Immature natural killer cell (primary cell): ENCODE results near the gene RNU5D-1. TPM values are rescaled to one million over a fixed set of nuclear protein-coding genes. Genes with fewer than 3 reads are reported as not detected.
A peak's percentile ranks its signal among the peaks of the same experiment; 100 is the strongest.

ENCODE experiments used
- DNase-seq, 3 donors: peaks; one replicate each; pipeline ENCODE4 v3.0.0; 2022; ENCODE audit warnings: mixed read lengths in 1 of 3
- H3K27ac Mint-ChIP-seq, 6 donors: one replicate each; pipeline ENCODE4 v1.8.0; 2020; ENCODE audit warnings: mixed read lengths in 6 of 6, mild to moderate bottlenecking in 5 of 6, inconsistent platforms in 4 of 6, moderate library complexity in 3 of 6
- H3K27me3 Mint-ChIP-seq, 3 donors: one replicate each; pipeline ENCODE4 v1.8.0; 2020 to 2021; ENCODE audit warnings: low read depth in 3 of 3, mild to moderate bottlenecking in 3 of 3, mixed read lengths in 3 of 3, moderate library complexity in 3 of 3, inconsistent platforms in 1 of 3
- H3K36me3 Mint-ChIP-seq, 3 donors: one replicate each; pipeline ENCODE4 v1.8.0; 2020; ENCODE audit warnings: mixed read lengths in 3 of 3, inconsistent platforms in 2 of 3, mild to moderate bottlenecking in 2 of 3
- H3K4me1 Mint-ChIP-seq, 2 donors: one replicate each; pipeline ENCODE4 v1.8.0; 2020; ENCODE audit warnings: inconsistent platforms in 2 of 2, mild to moderate bottlenecking in 2 of 2, mixed read lengths in 2 of 2, moderate library complexity in 1 of 2
- H3K4me3 Mint-ChIP-seq, 5 donors: one replicate each; pipeline ENCODE4 v1.8.0; 2020; ENCODE audit warnings: mild to moderate bottlenecking in 5 of 5, mixed read lengths in 5 of 5, inconsistent platforms in 3 of 5, moderate library complexity in 3 of 5
- H3K9me3 Mint-ChIP-seq, 6 donors: one replicate each; pipeline ENCODE4 v1.8.0; 2020; ENCODE audit warnings: mild to moderate bottlenecking in 6 of 6, mixed read lengths in 6 of 6, inconsistent platforms in 4 of 6, moderate library complexity in 3 of 6
- polyA plus RNA-seq, 3 donors: library from polyadenylated mRNA; unstranded; fragments of 300-500 nt; fragmentation: Illumina TruSeq; gene quantifications; one replicate each; pipeline ENCODE4 v1.2.3, GENCODE V29; 2021

RNU5D-1 gene
- polyA plus RNA-seq, 3 donors from 2014 or later = not detected

DNA sequence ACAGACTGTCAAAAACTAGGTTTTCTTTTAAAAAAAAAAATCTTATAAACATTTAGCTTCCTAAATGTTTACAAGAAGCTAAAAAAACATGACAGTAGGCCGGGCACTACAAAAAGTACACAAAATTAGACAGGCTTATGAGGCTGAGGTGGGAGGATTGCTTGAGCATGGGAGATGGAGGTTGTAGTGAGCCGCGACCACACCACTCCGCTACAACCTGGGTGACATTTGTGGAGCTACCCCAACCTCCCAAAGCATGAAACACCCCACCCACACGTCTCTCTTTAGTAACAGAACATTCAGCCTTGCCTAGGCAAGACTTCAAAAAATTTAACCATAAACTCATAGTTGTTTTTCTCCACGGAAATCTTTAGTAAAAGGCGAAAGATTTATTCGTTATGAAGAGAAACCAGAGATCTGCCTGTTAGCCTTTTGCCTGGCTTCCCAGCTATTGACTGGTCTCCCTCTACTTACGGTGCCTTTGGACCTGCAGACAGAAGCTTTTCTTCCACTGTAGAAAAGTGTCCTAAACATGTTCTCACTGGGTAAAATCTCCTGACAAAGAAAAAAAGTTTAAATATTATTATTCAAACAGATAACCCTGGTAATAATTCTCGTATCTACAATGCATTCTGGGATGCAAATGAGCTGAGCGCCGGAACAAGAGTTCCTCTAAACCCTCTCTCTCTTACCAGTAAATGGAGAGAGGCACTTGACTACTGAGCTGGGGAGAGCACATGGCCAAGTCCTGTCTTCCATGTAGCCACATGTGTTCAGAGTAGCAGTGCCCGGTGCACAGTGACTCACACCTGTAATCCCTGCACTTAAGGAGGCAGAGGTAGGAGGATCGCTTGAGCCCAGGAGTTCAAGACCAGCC lies 9.2 kb downstream of the RNU5D-1 start:
- DNase-seq = peak; percentile 67 to 85 (median 79)
- peak overlapping the region; percentile 28 to 84 (median 67) for H3K4me3 Mint-ChIP-seq
- H3K9me3 Mint-ChIP-seq = no peaks in the 10 kb centered on the region
- peak overlapping the region; percentile 88 to 99 (median 94) for H3K27ac Mint-ChIP-seq
- no peaks in the 10 kb centered on the region for H3K36me3 Mint-ChIP-seq
- peaks cover 41 to 54% of the 10 kb centered on the region in 2 donors for H3K4me1 Mint-ChIP-seq
- H3K27me3 Mint-ChIP-seq = peaks cover 2 to 10% (median 5%) of the 10 kb centered on the region in 3 donors

DNA sequence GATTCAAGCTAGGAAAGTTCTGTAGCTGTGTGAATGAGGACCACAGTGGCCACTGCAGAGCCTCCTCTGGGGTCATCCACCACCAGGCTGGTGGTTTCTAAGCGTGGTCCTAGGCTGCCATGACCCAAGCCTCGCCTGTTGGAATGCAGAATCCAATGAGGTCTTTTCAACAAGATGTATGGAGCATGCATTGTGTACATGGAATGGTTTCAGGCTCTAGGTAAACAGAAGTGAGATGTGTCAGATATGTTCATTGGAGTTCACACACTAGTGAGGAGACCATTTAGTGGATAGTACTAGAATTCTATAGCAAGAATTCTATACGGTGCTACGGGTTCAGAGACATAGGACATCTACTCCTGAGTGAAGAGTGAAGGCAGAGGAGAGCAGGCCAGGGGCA lies 10.7 kb downstream of the RNU5D-1 start:
- no peak for DNase-seq
- Mint-ChIP-seq H3K4me3 (peak overlapping the region in 1 of 5 donors; percentile 5), H3K9me3 (no peaks in the 10 kb centered on the region), H3K27me3 (peaks cover 2 to 10% (median 5%) of the 10 kb centered on the region in 3 donors), H3K4me1 (peaks cover 53 to 65% of the 10 kb centered on the region in 2 donors), H3K27ac (peak overlapping the region; percentile 60 to 93 (median 84)), H3K36me3 (no peaks in the 10 kb centered on the region)

DNA sequence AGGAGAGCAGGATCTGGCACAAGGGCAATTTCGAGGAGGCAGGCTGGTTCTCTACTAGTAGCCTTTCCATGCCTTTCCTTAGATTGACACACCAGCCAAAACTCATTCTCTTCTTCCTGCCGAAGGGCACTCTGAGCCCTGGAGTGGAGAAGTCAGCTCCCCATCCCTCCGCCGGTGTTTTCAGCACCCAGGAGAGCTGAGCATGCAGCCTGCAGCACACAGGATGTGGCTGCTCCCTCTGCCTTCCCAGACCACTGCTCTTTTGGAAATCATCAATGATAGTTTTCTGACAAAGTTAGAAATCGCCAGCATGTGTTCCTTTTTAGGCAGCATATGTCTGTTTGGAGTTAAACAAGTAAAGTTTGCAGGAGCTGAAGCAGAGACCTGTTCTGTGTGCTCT lies 11.7 kb downstream of the RNU5D-1 start:
- DNase-seq = no peak
- Mint-ChIP-seq H3K27ac (peak overlapping the region in 3 of 6 donors; percentile 13 to 40 (median 26)), H3K4me3 (no peak overlapping the region)

DNA sequence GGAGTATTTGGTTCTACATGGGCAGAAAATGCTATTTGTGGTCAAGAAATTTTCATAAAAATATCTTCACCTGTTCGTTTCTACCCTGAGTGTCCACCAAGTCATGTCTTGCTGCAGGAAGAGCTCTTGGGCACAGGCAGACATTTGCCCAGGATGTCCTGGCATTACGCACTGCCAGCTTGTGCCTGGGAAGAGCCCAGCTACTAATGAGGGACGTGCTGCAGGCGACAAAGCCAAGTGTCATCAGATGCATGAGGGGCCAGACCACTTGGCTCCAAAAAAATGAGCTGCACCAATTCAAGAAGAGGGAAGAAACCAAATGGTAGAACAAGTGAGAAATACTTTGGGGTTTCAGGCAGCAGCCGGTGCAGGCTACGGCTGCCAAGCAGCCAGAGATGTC lies 12.9 kb downstream of the RNU5D-1 start:
- H3K27ac Mint-ChIP-seq = peak overlapping the region in 4 of 6 donors; percentile 47 to 80 (median 64)
- DNase-seq = no peak
- peaks cover 2 to 10% (median 5%) of the 10 kb centered on the region in 3 donors for H3K27me3 Mint-ChIP-seq
- no peaks in the 10 kb centered on the region for H3K36me3 Mint-ChIP-seq
- H3K4me3 Mint-ChIP-seq = peak overlapping the region in 1 of 5 donors; percentile 26
- H3K4me1 Mint-ChIP-seq = peaks cover 53 to 65% of the 10 kb centered on the region in 2 donors
- H3K9me3 Mint-ChIP-seq = no peaks in the 10 kb centered on the region

More for the DNA sequence above, 11.7 kb downstream of the RNU5D-1 start:
- peaks cover 2 to 10% (median 5%) of the 10 kb centered on the region in 3 donors for H3K27me3 Mint-ChIP-seq
- no peaks in the 10 kb centered on the region for H3K36me3 Mint-ChIP-seq
- no peaks in the 10 kb centered on the region for H3K9me3 Mint-ChIP-seq
- H3K4me1 Mint-ChIP-seq = peaks cover 59 to 72% of the 10 kb centered on the region in 2 donors

DNA sequence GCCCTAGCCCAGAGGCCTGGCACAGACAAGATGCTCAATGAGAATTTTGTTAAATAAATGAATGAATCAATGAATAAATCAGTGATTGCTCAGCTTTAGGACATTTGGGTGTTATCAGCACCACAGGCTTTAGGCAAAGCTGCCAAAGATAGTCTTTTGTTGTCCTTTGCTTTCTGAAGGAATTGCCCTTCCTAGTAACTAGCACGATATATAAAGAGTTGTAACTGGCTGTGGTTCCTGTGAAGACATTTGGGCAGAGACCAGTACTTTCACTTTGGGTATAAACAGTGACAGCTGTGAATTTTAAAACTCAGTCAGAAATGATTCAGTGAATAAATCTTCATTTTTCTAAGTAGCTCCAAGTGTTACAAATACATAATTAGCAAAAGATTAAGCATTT lies 13.3 kb downstream of the RNU5D-1 start:
- Mint-ChIP-seq H3K27me3 (peaks cover 2 to 10% (median 5%) of the 10 kb centered on the region in 3 donors), H3K27ac (peak overlapping the region in 5 of 6 donors; percentile 47 to 80 (median 69)), H3K36me3 (no peaks in the 10 kb centered on the region), H3K9me3 (no peaks in the 10 kb centered on the region), H3K4me1 (peaks cover 52 to 61% of the 10 kb centered on the region in 2 donors), H3K4me3 (peak overlapping the region in 2 of 5 donors; percentile 17 to 26)
- no peak for DNase-seq

DNA sequence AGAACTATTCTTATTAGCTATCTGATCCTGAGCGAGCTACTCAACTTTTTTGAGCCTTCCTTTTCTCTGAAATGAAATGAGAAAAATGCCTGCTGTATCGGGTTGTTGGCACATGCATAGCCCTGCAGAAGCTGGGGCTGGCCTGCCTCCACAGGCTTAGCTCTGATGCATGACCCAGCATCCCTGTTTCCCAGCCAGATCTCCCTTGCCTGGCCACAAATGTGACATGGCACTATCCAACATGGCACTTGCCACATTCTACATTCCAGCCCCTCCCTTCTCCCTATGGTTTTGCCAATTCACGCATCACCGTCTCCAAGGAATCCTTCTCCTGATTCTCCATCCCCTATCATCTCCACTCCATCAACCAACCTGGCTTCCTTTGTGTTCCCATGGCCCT lies 13.8 kb downstream of the RNU5D-1 start:
- Mint-ChIP-seq H3K27ac (peak overlapping the region; percentile 19 to 80 (median 64)), H3K4me1 (peaks cover 52 to 60% of the 10 kb centered on the region in 2 donors), H3K9me3 (no peaks in the 10 kb centered on the region), H3K27me3 (peaks cover 2 to 10% (median 5%) of the 10 kb centered on the region in 3 donors), H3K4me3 (peak overlapping the region in 2 of 5 donors; percentile 17 to 23), H3K36me3 (no peaks in the 10 kb centered on the region)
- no peak for DNase-seq

DNA sequence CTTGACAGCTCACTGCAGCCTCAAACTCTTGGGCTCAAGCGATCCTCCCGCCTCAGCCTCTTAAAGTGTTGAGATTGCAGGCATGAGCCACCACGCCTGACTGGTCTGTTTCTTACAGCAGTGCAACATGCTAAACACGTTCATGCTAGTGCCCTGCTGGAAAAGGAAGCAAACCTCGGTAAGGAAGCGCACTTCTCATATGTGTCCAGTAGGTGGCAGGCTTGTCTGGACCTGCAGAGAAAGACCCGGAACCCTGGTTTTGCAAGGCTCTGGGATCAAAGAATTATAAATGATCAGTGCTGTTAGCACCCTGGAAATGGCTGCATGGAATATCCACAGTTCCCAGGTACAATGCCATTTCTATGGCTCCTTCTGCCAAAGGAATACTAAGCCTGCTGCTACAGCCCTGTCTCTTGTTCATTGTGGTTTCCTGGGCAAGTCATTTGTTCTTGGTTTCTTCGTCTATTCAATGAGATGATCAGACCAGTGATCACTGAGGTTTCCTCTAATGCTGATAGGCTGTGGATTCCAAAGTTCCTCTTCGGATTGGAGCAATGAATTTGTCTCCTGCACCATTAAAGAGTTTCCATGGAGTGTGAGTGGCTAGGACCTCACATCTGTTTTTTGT lies 15.9 kb downstream of the RNU5D-1 start:
- Mint-ChIP-seq H3K27ac (peak overlapping the region in 5 of 6 donors; percentile 13 to 76 (median 65)), H3K9me3 (no peaks in the 10 kb centered on the region), H3K27me3 (peaks cover 0 to 3% (median 2%) of the 10 kb centered on the region in 3 donors), H3K4me3 (peak overlapping the region in 4 of 5 donors; percentile 12 to 70 (median 24)), H3K36me3 (no peaks in the 10 kb centered on the region), H3K4me1 (peaks cover 33 to 39% of the 10 kb centered on the region in 2 donors)
- peak; percentile 63 to 75 (median 69) for DNase-seq

DNA sequence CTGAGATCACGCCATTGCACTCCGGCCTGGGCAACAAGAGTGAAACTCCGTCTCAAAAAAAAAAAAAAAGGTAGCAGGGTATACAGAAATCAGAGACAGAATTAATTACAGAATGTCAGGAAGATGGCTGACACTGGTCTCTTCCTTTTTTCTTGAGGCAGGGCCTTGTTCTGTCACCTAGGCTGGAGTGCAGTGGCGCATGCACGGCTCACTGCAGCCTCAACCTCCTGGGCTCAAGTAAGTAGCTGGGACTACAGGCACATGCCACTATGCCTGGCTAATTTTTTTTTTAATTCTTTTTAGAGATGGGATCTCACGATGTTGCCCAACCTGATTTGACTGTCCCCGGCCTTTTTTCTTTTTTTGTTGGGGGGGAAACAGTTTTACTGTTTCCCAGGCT lies 16.4 kb downstream of the RNU5D-1 start:
- H3K27ac Mint-ChIP-seq = peak overlapping the region in 1 of 6 donors; percentile 75
- DNase-seq = no peak
- H3K9me3 Mint-ChIP-seq = no peaks in the 10 kb centered on the region
- H3K4me1 Mint-ChIP-seq = peaks cover 33 to 39% of the 10 kb centered on the region in 2 donors
- no peaks in the 10 kb centered on the region for H3K36me3 Mint-ChIP-seq
- peak overlapping the region in 2 of 5 donors; percentile 29 to 70 for H3K4me3 Mint-ChIP-seq
- peaks cover 0 to 3% (median 2%) of the 10 kb centered on the region in 3 donors for H3K27me3 Mint-ChIP-seq

DNA sequence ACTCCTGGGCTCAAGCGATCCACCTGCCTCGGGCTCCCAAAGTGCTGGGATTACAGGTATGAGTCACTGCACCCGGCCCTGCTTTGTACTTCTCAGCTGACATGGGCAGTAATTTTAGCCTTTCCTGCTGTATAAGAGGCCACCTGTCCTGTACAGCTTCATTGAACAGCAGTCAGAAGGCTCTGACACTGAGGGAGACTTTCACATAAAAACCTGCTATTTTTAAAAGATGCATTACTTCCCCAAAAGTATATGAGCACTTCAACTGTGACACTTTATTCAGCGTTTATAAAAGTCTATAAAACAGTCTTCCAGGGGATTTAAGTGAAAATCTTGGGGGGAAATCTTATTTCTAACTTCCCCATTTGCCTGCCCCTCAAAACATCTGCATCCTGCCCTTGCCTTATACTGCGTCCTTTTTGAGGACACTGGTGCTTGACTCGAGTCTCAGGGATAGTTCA lies 17.6 kb downstream of the RNU5D-1 start:
- Mint-ChIP-seq H3K4me3 (no peak overlapping the region), H3K9me3 (no peaks in the 10 kb centered on the region), H3K36me3 (no peaks in the 10 kb centered on the region), H3K27ac (no peak overlapping the region), H3K27me3 (peaks cover 0 to 5% (median 2%) of the 10 kb centered on the region in 3 donors), H3K4me1 (peaks cover 30 to 32% of the 10 kb centered on the region in 2 donors)
- no peak for DNase-seq

DNA sequence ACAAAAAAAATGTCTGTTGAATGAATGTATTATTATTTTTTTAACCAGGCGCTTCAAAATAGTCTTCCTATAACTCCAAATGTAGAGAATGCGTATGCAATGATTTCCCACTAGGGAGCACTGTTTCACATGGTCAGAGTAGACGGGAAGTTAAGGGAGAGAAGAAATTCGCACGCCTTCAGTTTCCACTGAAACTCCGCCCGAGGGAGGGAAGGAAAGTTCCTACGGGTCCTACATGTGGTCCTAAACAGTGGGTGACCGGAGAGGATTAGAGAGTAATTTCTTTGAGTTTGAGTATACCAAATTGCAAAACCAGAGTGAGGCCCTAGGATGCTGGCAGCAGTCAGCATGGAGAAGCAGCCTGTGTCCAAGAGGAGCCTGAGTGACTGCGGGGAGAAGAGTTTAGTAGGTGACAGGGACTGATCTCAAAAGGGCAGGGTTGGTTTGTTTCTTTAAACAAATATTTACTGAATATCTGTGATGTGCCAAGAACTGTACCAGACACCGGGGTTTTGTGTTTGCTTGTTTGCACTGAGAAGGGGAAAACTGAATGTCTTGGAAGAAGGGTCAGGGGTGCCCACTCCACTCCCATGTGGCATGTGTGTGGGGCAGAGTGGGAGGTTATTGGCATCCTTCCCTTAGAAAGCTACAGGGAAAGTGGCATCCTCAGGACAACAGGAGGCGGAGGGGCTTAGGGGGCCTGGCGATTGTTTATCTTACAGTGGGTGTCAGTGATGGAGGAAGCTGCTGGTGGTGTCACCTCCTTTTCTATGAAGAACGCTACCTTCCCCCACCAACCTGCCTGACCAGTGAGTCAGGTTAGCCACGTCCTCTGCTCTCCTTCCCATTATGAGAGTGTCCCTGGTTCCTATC lies 22.8 kb downstream of the RNU5D-1 start:
- Mint-ChIP-seq H3K27me3 (peaks cover 0 to 5% (median 0%) of the 10 kb centered on the region in 3 donors), H3K9me3 (no peaks in the 10 kb centered on the region), H3K4me3 (peak overlapping the region; percentile 21 to 75 (median 31)), H3K27ac (peak overlapping the region in 5 of 6 donors; percentile 14 to 64 (median 27)), H3K36me3 (no peaks in the 10 kb centered on the region), H3K4me1 (peaks cover 4 to 7% of the 10 kb centered on the region in 2 donors)
- peak; percentile 28 to 42 (median 40) for DNase-seq

DNA sequence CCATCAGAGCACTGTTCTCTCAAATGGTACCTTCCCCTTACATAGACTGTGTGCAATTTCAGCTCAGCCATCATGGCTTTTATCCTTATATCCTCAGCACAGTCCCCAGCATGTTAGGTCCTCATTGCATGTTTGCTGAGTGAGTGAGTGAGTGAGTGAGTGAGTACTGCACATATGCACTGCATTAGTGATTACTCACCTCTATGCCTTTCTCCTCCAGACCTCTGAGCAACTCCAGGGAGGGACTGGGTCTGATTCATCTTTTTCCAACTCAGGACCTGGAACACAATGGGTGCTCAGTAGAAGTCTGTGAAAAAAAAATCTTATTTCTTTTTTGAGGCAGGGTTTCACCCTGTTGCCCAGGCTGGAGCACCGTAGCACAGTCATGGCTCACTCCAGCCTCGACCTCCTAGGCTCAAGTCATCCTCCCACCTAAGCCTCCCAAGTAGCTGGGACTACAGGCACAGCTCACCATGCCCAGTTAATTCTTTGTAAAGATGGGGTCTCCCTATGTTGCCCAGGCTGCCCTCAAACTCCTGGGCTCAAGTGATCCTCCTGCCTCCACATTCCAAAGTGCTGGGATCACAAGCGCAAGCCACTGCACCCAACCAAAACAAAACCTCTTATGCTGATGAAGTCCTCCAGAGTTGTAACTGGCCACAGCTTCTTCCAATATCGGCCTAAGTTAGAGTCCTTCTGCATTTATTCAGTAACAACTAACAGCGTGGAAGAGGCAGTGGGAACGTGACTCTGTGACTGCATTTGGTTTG lies 23.7 kb downstream of the RNU5D-1 start:
- Mint-ChIP-seq H3K4me1 (peaks cover 4 to 7% of the 10 kb centered on the region in 2 donors), H3K4me3 (no peak overlapping the region), H3K9me3 (no peaks in the 10 kb centered on the region), H3K27ac (no peak overlapping the region), H3K27me3 (peaks cover 0 to 5% (median 2%) of the 10 kb centered on the region in 3 donors), H3K36me3 (no peaks in the 10 kb centered on the region)
- DNase-seq = no peak

DNA sequence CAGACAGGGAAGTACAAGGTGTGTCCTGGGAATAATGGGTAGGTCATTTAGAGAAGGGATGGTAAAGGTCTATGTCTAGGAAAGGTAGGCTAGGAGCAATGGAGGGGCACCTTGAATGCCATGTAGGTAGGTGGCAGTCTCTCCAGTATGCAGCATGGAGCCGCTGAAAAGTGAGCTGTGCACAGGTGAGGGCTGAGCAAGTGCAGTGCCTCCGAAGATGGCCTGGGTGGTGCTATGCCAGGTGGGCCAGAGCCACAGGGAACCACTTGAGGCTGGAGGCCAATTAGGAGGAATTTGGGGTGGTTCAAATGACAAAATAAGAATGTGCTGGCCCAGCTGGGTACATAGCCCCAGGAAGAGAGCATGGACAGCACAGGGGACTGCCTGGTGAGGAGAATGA lies 25.0 kb downstream of the RNU5D-1 start:
- Mint-ChIP-seq H3K4me1 (peaks cover 4 to 7% of the 10 kb centered on the region in 2 donors), H3K27ac (peak overlapping the region in 1 of 6 donors; percentile 43), H3K27me3 (peaks cover 0 to 6% (median 5%) of the 10 kb centered on the region in 3 donors), H3K36me3 (no peaks in the 10 kb centered on the region), H3K9me3 (no peaks in the 10 kb centered on the region), H3K4me3 (no peak overlapping the region)
- no peak for DNase-seq
